Hepatocyte (in vitro differentiated cells): Measurements from ENCODE around the gene F11R. TPM values are rescaled to one million over a fixed set of nuclear protein-coding genes. Genes with fewer than 3 reads are reported as not detected.

Source experiments
- DNase-seq: peaks from one replicate; pipeline ENCODE4 v3.0.0-alpha.2; 2016; ENCODE audit warnings: low spot score
- H2AFZ ChIP-seq: fragments of 200-600 bp; sonication (generic); 2 replicates; pipeline ENCODE4 v1.6.0; 2016; ENCODE audit warnings: antibody characterized with exemption, mild to moderate bottlenecking
- H3K27ac ChIP-seq: fragments of 200-600 bp; sonication (generic); 2 replicates; pipeline ENCODE4 v1.5.1; 2016; ENCODE audit warnings: mild to moderate bottlenecking
- H3K27me3 ChIP-seq: fragments of 200-600 bp; sonication (generic); 2 replicates; pipeline ENCODE4 v1.6.1; 2016
- H3K36me3 ChIP-seq: fragments of 200-600 bp; sonication (generic); replicated peaks from 2 replicates; pipeline ENCODE4 v1.5.1; 2016; ENCODE audit warnings: low read depth; ENCODE audit not compliant: insufficient read depth
- H3K4me1 ChIP-seq: fragments of 200-600 bp; sonication (generic); 2 replicates; pipeline ENCODE4 v1.5.1; 2016; ENCODE audit warnings: mild to moderate bottlenecking, moderate library complexity; ENCODE audit not compliant: insufficient read depth
- H3K4me2 ChIP-seq: fragments of 200-600 bp; sonication (generic); 2 replicates; pipeline ENCODE4 v1.6.0; 2016
- H3K4me3 ChIP-seq: fragments of 200-600 bp; sonication (generic); 2 replicates; pipeline ENCODE4 v1.5.1; 2016; ENCODE audit warnings: mild to moderate bottlenecking
- H3K79me2 ChIP-seq: fragments of 200-600 bp; sonication (generic); 2 replicates; pipeline ENCODE4 v1.6.0; 2017; ENCODE audit warnings: mild to moderate bottlenecking
- H3K9me2 ChIP-seq: fragments of 200-600 bp; sonication (generic); replicated peaks from 2 replicates; pipeline ENCODE4 v1.6.0; 2017; ENCODE audit warnings: mild to moderate bottlenecking; ENCODE audit not compliant: insufficient read depth
- H3K9me3 ChIP-seq: fragments of 200-600 bp; sonication (generic); 2 replicates; pipeline ENCODE4 v1.5.1; 2016; ENCODE audit warnings: low read depth, mild to moderate bottlenecking
- H4K20me1 ChIP-seq: fragments of 200-600 bp; sonication (generic); 2 replicates; pipeline ENCODE4 v1.6.0; 2016; ENCODE audit warnings: mild to moderate bottlenecking; ENCODE audit not compliant: insufficient read depth, poor library complexity, severe bottlenecking
- CTCF ChIP-seq: fragments of 200-600 bp; sonication (generic); IDR thresholded peaks from 2 replicates; pipeline ENCODE4 v1.5.1; 2016; ENCODE audit warnings: antibody characterized with exemption, mild to moderate bottlenecking; ENCODE audit not compliant: poor library complexity
- EZH2 ChIP-seq: fragments of 200-600 bp; sonication (generic); IDR thresholded peaks from 2 replicates; pipeline ENCODE4 v1.6.1; 2016; ENCODE audit warnings: antibody characterized with exemption, mild to moderate bottlenecking, borderline replicate concordance
- EZH2phosphoT487 ChIP-seq: fragments of 200-600 bp; sonication (generic); IDR thresholded peaks from one replicate; pipeline ENCODE4 v1.6.1; 2018; ENCODE audit warnings: antibody characterized with exemption, mild to moderate bottlenecking, low read depth, moderate library complexity; ENCODE audit not compliant: unreplicated experiment, severe bottlenecking
- WGBS: methylation state at CpG from one replicate; pipeline ENCODE4 v1.1.6; 2016; ENCODE audit warnings: low lambda C conversion rate; ENCODE audit errors: missing lambda C conversion rate; 5-methylcytosine and 5-hydroxymethylcytosine counted together
- polyA plus RNA-seq: library from polyadenylated mRNA; unstranded; fragments of >200 nt; fragmentation: Nextera tagmentation; extraction: Ambion mirVana; gene quantifications from 2 replicates; pipeline ENCODE4 v1.2.1, GENCODE V29; 2016
- total RNA-seq: library from RNA; depleted of rRNA; stranded (reverse); fragments of >200 nt; gene quantifications from 2 replicates; pipeline ENCODE4 v1.2.3, GENCODE V29; 2014

F11R gene
- total and polyA plus RNA-seq, 2 experiments from 2014 or later: 148 to 180 TPM

GRCh38 chr1:161038523-161039153, 17.7 kb upstream of the F11R start, which contains the start of gene TSTD1:
TSS of gene TSTD1 (minus strand) at chr1:161038964. CDS start at chr1:161038889, 75 bp downstream.
- DNase-seq: peak; percentile 84

GRCh38 chr1:161037661-161038522, 16.9 kb upstream of the F11R start:
- Histone ChIP-seq H3K9me2 (no peaks in the 10 kb centered on the region), H3K4me1 (peaks cover 5% of the 10 kb centered on the region), H3K9me3 (no peaks in the 10 kb centered on the region), H3K79me2 (peaks cover 9% of the 10 kb centered on the region), H3K27me3 (no peaks in the 10 kb centered on the region), H3K36me3 (no peaks in the 10 kb centered on the region), H3K4me2 (peak overlapping the region; percentile 73), H2AFZ (peak overlapping the region; percentile 67), H3K4me3 (peak overlapping the region; percentile 28), H3K27ac (peak overlapping the region; percentile 67), H4K20me1 (no peaks in the 10 kb centered on the region)
- TF ChIP-seq EZH2 (no peak), EZH2phosphoT487 (no peak), CTCF (no peak)
- 54% methylated on average over 21 of the region's 21 CpGs for WGBS
- no peak for DNase-seq

More at GRCh38 chr1:161038523-161039153, 17.7 kb upstream of the F11R start, which contains the start of gene TSTD1:
- Histone ChIP-seq H3K36me3 (no peaks in the 10 kb centered on the region), H3K9me2 (no peaks in the 10 kb centered on the region), H3K4me3 (peak within 1 kb of the TSS; percentile 28), H3K4me1 (peaks cover 5% of the 10 kb centered on the region), H3K4me2 (peak within 1 kb of the TSS; percentile 73), H3K27ac (peak within 1 kb of the TSS; percentile 67), H3K27me3 (no peaks in the 10 kb centered on the region), H2AFZ (peak within 1 kb of the TSS; percentile 67), H3K9me3 (no peaks in the 10 kb centered on the region), H3K79me2 (peaks cover 16% of the 10 kb centered on the region), H4K20me1 (no peaks in the 10 kb centered on the region)
- TF ChIP-seq CTCF (no peak), EZH2phosphoT487 (no peak), EZH2 (no peak)
- 26% methylated on average over 43 of the region's 54 CpGs for WGBS

GRCh38 chr1:161033751-161034150, 12.8 kb upstream of the F11R start:
- DNase-seq: no peak
- no peaks in the 10 kb centered on the region for H3K27me3 ChIP-seq
- H3K36me3 ChIP-seq: no peaks in the 10 kb centered on the region
- no peak overlapping the region for H3K4me3 ChIP-seq
- WGBS: 78% methylated on average over 3 of the region's 3 CpGs
- no peak overlapping the region for H3K27ac ChIP-seq
- no peaks in the 10 kb centered on the region for H3K9me2 ChIP-seq
- H2AFZ ChIP-seq: no peak overlapping the region
- peaks cover 3% of the 10 kb centered on the region for H3K79me2 ChIP-seq
- H3K4me2 ChIP-seq: no peak overlapping the region
- no peaks in the 10 kb centered on the region for H4K20me1 ChIP-seq
- no peaks in the 10 kb centered on the region for H3K9me3 ChIP-seq
- peaks cover 5% of the 10 kb centered on the region for H3K4me1 ChIP-seq
- TF ChIP-seq EZH2: no peak
- no peak for TF ChIP-seq EZH2phosphoT487
- no peak for TF ChIP-seq CTCF
